Stimulated activated CD8-positive, alpha-beta memory T cell treated with anti-CD3 and anti-CD28 coated beads, Interleukin-7, amount 100 ng/mL, for 24 hours (primary cell): ENCODE data around the gene IVD.

Experiments
- DNase-seq: peaks from one replicate; pipeline ENCODE4 v3.0.0-alpha.2; 2020; ENCODE audit warnings: low read depth

The IVD gene

DNA sequence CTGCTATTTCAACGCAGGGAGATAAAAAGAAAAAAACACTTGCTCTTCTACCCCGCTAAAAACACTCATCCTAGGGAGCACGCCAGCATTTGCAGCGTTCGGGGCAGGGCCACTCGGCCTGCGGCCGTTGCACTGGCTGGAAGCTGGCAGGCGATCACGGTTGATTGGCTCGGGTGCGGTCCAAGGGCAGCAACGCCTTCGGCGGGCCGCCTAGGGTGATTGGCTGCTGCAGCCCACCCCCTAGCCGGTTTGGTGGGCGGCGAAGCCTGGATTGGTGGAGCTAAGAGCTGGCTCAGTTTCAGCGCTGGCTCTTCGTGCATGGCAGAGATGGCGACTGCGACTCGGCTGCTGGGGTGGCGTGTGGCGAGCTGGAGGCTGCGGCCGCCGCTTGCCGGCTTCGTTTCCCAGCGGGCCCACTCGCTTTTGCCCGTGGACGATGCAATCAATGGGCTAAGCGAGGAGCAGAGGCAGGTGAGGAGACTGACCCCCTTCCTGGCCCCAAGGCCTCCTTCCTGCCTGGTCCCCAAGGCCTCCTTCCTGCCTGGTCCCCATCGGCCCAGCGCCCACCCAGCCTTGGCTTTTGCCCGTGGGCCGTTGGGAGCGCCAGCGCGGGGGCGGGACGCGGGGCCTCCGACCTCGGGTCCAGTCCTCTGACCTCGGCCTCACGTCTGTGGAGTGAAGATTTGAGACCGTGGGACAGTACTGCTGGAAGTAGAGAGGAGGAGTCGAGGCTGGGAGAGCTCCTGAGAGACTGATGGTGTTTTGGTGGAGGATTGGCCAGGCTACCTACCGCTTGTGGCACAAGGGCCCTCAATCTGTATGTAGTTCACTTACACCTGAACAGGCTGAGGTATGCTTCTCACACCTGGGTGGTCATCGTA lies at the start of gene IVD:
IVD (plus strand) TSS at position 295 of the 881 bp plus-strand sequence; CDS start at position 328, 33 bp downstream.
- peak; percentile 81 for DNase-seq

DNA sequence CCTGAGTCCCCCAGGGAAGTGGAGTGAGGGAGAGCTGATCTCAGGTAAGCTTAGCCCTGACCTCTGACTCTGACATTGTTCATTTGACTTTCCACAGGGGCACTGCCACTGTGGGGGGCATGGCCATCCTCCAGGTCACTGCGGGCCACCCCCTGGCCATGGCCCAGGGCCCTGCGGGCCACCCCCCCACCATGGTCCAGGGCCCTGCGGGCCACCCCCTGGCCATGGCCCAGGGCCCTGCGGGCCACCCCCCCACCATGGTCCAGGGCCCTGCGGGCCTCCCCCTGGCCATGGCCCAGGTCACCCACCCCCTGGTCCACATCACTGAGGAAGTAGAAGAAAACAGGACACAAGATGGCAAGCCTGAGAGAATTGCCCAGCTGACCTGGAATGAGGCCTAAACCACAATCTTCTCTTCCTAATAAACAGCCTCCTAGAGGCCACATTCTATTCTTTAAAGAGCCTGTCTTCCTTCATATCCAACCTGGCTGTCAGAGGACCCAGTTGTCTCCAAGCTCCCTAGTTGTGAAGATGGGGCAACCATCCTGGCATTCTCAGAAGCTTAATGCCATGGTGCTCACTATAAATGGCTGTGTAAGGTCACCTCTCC lies 49.5 kb upstream of the IVD start:
- DNase-seq, result no peak

DNA sequence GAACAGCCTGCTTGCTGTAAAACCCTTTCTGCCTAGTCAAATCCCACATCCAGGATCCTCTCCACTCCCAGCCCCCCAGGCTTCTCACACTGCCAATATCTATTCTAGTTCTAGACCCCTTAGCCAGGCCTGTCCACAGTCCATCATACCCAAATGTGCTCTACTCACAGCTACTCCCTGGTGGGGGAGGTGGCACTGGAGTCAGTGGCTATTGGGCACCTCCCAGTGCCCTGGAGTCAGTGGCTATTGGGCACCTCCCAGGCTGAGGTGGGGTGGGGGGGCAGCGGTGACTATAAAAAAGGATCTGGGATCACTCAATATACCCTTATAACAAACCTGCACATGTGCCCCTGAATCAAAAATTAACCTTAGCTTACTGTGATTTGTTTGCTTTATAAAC lies 48.3 kb upstream of the IVD start:
- no peak for DNase-seq

DNA sequence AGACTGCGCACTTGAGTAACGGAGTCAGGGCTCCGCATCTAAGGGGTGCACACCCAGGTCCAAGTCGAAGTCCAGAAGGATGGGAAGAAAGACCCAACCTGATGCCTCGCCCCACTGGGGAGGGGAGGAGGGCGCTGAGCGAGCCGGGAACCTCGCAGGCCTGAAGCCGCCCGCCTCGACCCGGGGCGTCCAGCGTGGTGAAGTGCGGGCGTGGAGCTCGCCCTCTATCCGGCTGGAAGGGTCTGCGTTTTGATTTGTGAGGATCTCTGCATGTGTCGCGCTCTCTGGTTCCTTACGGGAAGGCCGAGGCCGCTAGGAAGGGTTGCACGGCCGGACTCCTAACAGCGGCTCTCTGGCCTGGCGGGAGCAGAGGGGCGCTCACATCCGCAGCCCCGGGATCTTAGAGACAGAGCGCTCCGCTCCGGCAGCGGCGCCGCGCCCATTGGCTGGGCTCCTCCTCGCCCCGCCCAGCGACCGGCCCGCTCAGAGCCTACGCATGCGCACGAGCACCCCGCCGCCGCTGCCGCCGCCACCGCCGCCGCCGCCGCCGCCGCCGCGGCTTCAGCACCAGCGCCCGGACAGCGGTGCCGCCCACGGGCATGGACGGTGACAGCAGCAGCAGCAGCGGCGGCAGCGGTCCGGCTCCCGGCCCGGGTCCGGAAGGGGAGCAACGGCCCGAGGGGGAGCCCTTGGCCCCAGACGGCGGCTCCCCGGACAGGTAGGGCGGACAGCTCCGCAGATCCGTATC lies 47.7 kb upstream of the IVD start, which contains the start of gene DISP2:
DISP2 (plus strand) TSS at position 497 of the 748 bp plus-strand sequence; CDS start at position 600, 103 bp downstream.
- DNase-seq, result peak; percentile 76

DNA sequence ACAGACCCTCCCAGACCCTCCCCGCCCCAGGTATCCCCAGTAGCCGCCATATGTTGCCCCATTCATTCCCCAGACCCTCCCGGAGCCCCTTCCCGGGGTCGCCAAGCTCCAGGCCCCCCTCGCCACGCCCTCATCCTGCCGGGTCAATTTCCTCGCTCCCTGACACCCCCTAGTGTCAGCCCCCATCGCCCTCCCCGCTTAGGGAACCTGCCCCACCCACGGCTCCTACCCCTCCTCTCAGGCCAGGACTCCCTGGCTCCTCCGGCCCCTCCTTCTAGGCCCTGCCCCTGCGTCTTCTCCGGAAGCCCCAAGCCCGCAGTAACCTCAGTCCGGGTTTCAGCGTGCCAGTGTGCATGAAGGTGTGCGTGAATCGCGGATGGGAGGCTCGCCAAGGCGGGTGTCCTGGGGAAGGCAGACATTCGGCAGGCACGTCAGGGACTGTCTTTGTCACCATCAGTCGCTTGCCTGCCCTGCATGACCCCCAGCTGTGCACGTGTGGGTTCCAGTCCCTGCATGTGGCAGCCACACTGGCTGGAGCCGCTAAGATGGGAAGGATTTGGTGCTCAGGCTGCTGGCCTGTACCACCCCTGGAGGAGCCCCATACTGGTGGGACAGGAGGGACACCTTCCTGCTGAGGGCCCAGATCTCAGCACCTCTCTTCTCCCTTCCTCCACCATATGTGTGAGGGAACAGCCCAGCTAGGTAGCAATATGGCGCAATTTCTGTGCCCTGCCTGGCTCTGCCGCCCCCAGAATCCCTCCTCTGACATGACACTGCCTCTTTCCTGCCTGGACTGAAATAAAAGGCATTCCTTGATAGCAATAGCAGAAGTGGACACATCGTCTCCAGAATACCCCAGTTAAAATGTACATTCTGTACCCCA lies 46.9 kb upstream of the IVD start:
- DNase-seq, result no peak

DNA sequence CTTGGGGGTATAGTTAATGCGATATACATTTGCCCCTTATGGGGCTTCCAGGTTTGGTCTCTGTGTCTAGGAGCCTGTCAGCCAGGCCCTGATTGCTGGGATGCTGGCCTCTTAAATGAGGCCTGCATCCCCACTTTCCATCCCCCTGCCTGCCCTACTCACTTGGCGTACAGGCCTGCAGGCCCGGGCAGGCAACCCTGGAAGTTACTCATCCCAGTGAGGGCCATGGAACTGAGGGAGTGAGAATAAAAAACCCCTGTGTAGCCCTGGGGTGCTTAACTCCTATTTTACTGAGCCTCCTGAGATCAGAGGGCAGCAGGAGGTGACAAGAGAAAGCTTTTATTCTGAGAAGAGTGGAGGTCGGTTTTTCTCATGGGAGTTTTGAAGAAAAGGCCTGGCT lies 45.6 kb upstream of the IVD start:
- DNase-seq, result no peak

DNA sequence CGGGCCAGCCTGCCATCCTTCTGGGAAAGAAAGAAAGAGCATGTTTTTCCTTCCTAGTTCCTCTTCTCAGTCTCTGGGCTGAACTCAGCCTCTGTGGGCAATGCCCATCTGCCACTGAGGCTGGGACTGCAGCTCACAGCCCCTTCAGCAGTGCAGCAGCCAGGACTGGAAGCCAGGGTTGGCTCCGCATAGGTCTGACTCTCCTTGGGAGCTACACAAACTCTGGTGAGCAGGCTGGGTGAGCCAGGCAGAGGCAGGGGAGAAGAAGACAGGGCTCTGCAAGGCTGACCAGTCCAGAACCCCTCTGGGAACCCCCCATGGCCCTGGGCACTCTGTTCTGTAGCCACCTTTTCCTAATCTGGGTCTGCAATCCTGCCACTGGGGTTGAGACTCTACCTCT lies 44.0 kb upstream of the IVD start:
- no peak for DNase-seq

DNA sequence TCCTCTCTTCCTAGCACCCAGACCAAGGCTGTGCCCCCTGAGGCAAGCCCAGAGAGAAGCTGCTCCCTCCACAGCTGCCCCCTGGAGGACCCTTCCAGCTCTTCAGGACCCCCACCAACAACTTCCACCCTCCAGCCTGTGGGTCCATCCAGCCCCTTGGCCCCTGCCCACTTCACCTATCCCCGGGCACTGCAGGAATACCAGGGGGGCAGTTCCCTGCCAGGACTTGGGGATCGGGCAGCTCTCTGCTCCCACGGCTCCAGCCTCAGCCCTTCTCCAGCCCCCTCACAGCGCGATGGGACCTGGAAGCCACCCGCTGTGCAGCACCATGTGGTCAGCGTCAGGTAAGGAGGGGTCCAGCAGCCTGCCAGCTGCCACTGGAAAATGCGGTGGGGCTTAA lies 42.0 kb upstream of the IVD start:
- no peak for DNase-seq

DNA sequence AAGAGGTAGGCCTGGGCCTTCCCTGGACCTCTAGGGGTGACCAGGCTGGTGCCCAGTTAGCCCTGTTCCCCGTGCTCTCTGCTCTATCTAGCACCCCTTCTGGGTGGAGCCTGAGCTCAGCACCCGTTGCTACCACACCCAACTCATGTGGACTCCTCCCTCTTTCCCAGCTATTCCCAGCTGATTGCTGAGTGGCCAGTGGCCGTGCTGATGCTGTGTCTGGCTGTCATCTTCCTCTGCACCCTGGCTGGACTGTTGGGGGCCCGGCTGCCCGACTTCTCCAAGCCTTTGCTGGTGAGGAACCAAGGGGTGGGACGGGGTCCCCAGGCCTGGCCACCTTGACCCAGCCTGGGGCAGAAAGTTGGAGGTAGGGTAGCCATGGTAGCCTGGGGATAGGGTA lies 41.3 kb upstream of the IVD start:
- DNase-seq, result no peak

DNA sequence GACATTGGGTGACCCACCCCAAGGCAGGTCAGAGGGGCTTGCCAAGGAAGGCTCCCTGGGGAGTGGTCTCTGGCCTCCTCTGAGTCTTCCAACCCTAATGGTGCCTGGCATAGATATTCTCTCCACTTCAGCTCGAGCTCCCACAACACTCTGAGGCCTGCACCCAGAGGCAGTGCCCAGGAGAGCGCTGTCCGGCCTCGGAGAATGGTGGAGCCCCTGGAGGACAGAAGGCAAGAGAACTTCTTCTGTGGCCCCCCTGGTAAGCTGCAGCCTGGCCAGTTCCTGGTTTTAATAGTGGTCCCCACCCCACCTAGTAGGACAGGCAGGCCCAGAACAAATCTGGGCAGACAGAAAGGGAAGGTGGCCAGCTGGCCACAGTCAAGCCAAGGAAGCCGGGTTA lies 40.6 kb upstream of the IVD start:
- no peak for DNase-seq

DNA sequence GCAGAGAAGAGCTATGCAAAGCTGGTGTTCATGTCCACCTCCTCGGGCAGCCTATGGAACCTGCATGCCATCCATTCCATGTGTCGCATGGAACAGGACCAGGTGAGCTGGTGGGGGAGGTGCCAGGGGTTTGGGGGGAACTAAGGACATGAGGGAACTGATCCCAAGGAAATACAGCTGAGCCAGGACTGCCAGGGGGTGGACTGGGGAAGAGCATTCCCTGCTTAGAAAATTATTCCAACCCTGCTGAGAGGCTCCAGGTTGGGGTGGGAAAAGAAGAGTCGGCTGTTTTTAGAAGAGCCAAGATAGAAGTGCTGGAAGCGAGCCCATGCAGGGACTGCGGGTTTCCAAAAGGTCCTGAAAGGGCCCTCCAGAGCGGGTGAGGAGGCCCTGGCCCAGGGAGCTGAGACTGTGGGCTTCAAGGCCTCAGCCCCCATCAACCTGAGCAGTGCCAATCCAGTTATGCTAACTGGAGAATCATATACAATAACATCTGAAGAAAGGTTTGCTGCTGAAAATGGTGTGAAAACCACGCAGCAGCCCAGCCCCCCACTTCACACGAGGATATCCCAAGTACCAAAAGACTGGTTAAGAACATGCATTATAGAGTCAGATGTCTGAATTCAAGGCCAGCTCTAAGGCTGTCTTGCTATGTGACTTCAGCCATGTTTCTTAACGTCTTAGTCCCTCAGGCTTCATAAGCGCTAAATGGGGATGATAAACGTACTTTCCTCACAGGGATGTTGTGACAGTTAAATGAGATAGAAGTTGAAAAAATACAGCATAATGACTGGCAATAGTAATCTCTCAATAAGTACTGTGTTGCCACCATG lies 39.8 kb upstream of the IVD start:
- DNase-seq, result no peak

DNA sequence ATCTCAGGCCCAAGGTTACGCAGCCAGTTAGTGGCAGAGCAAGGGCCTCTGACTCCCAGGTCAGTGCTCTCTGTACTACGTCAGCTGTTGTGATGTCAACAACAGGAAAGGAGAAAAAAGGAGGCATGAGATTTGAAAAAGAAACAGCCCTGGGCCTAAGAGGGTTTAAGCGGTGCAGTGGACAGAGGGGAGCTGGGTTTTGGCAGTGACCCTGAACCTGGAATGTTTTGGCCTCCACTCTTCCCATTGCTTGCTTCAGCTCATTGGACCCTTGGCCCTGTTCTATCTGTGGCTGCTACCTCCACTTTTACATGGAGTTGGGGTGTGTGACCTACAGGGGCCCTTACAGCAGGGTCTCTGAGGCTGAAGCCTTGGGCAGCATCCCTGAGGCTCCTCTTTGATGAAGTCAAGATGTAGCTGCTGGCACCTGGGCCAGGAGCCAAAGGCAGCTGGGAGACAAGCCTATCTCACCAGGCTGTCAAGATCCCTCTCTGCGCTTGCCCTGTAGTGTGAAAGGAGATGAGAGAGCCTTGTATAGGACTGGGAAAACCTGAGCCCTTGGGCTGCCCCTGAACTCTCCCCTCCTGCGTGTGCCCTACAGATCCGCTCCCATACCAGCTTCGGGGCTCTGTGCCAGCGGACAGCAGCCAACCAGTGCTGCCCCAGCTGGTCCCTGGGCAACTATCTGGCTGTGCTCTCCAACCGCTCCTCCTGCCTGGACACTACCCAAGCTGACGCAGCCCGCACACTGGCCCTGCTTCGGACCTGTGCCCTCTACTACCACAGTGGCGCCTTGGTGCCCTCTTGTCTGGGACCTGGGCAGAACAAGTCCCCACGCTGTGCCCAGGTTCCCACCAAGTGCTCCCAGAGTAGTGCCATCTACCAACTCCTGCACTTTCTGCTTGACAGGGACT lies 38.9 kb upstream of the IVD start:
- DNase-seq, result no peak

DNA sequence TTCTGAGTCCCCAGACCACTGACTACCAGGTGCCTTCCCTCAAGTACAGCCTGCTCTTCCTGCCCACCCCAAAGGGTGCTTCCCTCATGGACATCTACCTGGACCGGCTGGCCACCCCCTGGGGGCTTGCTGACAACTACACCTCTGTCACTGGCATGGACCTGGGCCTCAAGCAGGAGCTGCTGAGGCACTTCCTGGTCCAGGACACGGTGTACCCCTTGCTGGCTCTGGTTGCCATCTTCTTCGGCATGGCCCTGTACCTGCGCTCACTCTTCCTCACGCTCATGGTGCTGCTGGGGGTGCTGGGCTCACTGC lies 38.3 kb upstream of the IVD start:
- no peak for DNase-seq

DNA sequence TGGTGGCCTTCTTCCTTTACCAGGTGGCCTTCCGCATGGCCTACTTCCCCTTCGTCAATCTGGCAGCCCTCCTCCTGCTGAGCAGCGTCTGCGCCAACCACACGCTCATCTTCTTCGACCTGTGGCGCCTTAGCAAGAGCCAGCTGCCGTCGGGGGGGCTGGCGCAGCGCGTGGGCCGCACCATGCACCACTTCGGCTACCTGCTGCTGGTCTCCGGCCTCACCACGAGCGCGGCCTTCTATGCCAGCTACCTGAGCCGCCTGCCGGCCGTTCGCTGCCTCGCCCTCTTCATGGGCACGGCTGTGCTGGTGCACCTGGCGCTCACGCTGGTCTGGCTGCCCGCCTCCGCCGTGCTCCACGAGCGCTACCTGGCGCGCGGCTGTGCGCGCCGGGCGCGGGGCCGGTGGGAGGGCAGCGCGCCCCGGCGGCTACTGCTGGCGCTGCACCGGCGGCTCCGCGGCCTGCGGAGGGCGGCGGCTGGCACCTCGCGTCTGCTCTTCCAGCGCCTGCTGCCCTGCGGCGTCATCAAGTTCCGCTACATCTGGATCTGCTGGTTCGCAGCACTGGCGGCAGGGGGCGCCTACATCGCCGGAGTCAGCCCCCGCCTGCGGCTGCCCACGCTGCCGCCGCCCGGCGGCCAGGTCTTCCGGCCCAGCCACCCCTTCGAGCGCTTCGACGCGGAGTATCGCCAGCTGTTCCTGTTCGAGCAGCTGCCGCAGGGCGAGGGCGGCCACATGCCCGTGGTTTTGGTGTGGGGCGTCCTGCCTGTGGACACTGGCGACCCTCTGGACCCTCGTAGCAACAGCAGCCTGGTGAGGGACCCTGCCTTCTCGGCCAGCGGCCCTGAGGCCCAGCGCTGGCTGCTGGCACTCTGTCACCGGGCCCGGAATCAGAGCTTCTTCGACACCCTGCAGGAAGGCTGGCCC lies 37.6 kb upstream of the IVD start:
- peak; percentile 44 for DNase-seq

DNA sequence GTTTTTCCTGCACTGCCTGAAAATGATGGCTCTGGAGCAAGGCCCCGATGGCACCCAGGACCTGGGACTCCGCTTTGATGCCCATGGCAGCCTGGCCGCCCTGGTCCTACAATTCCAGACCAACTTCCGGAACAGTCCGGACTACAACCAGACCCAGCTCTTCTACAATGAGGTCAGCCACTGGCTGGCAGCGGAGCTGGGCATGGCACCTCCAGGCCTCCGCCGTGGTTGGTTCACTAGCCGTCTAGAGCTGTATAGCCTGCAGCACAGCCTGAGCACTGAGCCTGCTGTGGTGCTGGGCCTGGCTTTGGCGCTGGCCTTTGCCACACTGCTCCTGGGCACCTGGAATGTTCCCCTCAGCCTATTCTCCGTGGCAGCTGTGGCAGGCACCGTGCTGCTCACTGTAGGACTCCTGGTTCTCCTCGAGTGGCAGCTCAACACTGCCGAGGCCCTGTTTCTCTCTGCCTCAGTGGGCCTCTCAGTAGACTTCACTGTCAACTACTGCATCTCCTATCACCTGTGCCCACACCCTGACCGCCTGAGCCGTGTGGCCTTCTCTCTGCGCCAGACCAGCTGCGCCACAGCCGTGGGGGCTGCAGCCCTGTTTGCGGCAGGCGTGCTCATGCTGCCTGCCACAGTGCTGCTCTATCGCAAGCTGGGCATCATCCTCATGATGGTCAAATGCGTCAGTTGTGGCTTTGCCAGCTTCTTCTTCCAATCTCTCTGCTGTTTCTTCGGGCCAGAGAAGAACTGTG lies 36.7 kb upstream of the IVD start:
- DNase-seq, result no peak

DNA sequence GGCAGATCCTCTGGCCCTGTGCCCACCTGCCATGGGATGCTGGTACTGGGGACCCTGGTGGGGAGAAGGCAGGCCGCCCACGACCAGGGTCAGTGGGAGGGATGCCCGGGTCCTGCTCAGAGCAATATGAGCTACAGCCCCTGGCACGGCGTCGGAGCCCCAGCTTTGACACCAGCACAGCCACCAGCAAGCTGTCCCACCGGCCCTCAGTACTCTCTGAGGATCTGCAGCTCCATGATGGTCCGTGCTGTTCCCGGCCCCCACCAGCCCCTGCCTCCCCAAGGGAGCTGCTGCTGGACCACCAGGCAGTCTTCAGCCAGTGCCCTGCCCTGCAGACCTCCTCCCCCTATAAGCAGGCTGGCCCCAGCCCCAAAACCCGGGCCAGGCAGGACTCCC lies 36.1 kb upstream of the IVD start:
- no peak for DNase-seq

DNA sequence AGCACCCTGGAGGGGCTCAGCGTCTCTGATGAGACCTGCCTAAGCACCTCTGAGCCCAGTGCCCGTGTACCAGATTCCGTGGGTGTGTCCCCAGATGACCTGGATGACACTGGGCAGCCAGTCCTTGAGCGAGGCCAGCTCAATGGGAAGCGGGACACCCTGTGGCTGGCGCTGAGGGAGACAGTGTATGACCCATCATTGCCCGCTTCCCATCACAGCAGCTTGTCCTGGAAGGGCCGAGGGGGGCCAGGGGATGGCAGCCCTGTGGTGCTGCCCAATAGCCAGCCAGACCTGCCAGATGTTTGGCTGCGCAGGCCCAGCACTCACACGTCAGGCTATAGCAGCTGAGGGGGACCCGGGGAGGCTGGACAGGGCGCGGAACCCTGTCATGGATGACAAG lies 35.6 kb upstream of the IVD start:
- no peak for DNase-seq

DNA sequence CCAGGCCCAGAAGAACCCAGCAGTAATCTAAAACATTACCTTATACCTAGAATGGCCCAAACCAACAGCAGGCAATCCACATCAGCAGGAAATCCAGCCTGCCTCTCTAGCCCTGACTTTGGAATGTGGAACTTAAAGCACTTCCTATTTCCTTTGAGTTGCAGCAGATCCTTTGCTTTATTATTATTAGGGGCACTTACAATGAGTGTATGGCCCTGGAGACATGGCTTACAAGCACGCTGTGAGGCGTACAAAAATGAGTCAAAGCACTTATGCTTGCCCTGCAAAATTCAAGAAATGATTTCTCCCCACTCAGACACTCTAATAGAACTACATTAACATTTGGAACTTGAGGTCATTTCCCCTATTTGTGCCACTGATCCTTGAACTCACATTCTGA lies 32.6 kb upstream of the IVD start:
- no peak for DNase-seq
